ENCODE data around the gene LRRC75A. TPM values are rescaled to one million over a fixed set of nuclear protein-coding genes. Genes with fewer than 3 reads are reported as not detected.

LRRC75A gene
- total and polyA plus RNA-seq, 2 of the 13 experiments (the other 11 are each of a cell fraction or from before 2014, with no cell fraction given), result 0.03 TPM; not detected in 1

- no peak for TF ChIP-seq ARNT2 (CRISPR knock-in tag; IDR thresholded peaks at IDR 0.05; ENCODE audit: low read depth)
- TF ChIP-seq HOXA9 (CRISPR knock-in tag; IDR thresholded peaks at IDR 0.05; ENCODE audit: borderline replicate concordance), result no peak
- no peak for TF ChIP-seq THRA (CRISPR knock-in tag; IDR thresholded peaks at IDR 0.05; ENCODE audit: borderline replicate concordance)
- no peak for TF ChIP-seq MLXIP (CRISPR knock-in tag; IDR thresholded peaks at IDR 0.05; ENCODE audit: borderline replicate concordance)
- no peak for TF ChIP-seq ZSCAN20 (CRISPR knock-in tag; IDR thresholded peaks at IDR 0.05; ENCODE audit: borderline replicate concordance)
These were observed 20.0 kb upstream of the LRRC75A start (continued) for GRCh38 chr17:16512011-16512410.

GRCh38 chr17:16511593-16511992 is 19.6 kb upstream of the LRRC75A start:
- H2AFZ ChIP-seq (ENCODE audit: low read length), result no peak overlapping the region
- H3K79me2 ChIP-seq (ENCODE audit: insufficient read depth, low read length), result no peaks in the 10 kb centered on the region
- no peak overlapping the region for H3K4me2 ChIP-seq (ENCODE audit: low read depth, low read length)
- H4K20me1 ChIP-seq (ENCODE audit: insufficient read depth, low read length), result no peaks in the 10 kb centered on the region
- in situ Hi-C loops (cut with HindIII; ENCODE audit: extremely low pct_ligation_motif_present, low pct_unique_long_range_greater_than_20kb), result no loop called here
- CTCF ChIA-PET (ENCODE audit: low intra/inter-chr PET ratio, low total read pairs), result no interaction called here
- ATAC-seq, result no peak
- no peak for FAIRE-seq
- intact Hi-C loops (cut with micrococcal nuclease; ENCODE audit: unreplicated experiment), result no loop called here
- H3K4me3 ChIP-seq (replicated peaks in 1 of 3; ENCODE audit: insufficient read depth in 1 of 3, low read depth in 2 of 3, low read length in 3 of 3), result no peak overlapping the region
- no peak overlapping the region for H3K27ac ChIP-seq (ENCODE audit: extremely low read length, insufficient read depth, low read length)
- POLR2A ChIA-PET, result no interaction called here
- H3K9ac ChIP-seq (ENCODE audit: insufficient read depth, low read depth, low read length), result no peak overlapping the region
- 0% methylated on average over 1 of the region's 1 CpG for WGBS (ENCODE audit: low lambda C conversion rate)
- H3K36me3 ChIP-seq (replicated peaks in 1 of 2; ENCODE audit: control insufficient read depth in 1 of 2, insufficient read depth in 2 of 2, low read length in 2 of 2), result no peaks in the 10 kb centered on the region
- H3K4me1 ChIP-seq (ENCODE audit: insufficient read depth, low read length), result no peaks in the 10 kb centered on the region; the same call in 1 of the 2 replicates
- no peaks in the 10 kb centered on the region for H3K9me3 ChIP-seq (ENCODE audit: low read length)
- no TSS peak for BruUV-seq (replicated peaks)
- peaks cover 0 to 33% of the 10 kb centered on the region in 2 experiments; a peak in 3 of 5 replicates for H3K27me3 ChIP-seq (ENCODE audit: control insufficient read depth in 1 of 2, insufficient read depth in 2 of 2, low read length in 2 of 2)
- no peak for DNase-seq (ENCODE audit: low spot score)
- TF ChIP-seq ATF6 (CRISPR knock-in tag; conservative IDR thresholded peaks at IDR 0.05) (no peak), ZNF432 (CRISPR knock-in tag; IDR thresholded peaks at IDR 0.05; ENCODE audit: borderline replicate concordance) (no peak), ZNF205 (CRISPR knock-in tag; IDR thresholded peaks at IDR 0.05) (no peak), BRF2 (CRISPR knock-in tag; IDR thresholded peaks at IDR 0.05) (no peak), ZNF10 (CRISPR knock-in tag; IDR thresholded peaks at IDR 0.05; ENCODE audit: borderline replicate concordance, low read depth) (no peak), ETV6 (CRISPR knock-in tag; conservative IDR thresholded peaks at IDR 0.05) (no peak), ZNF350 (CRISPR knock-in tag; IDR thresholded peaks at IDR 0.05; ENCODE audit: borderline replicate concordance, low read depth) (no peak)
